ENCODE measurements around the gene DNAJB13. TPM values are rescaled to one million over a fixed set of nuclear protein-coding genes. Genes with fewer than 3 reads are reported as not detected.

DNAJB13 gene, protein sequence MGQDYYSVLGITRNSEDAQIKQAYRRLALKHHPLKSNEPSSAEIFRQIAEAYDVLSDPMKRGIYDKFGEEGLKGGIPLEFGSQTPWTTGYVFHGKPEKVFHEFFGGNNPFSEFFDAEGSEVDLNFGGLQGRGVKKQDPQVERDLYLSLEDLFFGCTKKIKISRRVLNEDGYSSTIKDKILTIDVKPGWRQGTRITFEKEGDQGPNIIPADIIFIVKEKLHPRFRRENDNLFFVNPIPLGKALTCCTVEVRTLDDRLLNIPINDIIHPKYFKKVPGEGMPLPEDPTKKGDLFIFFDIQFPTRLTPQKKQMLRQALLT
- not detected in 2 replicates for total RNA-seq

DNA sequence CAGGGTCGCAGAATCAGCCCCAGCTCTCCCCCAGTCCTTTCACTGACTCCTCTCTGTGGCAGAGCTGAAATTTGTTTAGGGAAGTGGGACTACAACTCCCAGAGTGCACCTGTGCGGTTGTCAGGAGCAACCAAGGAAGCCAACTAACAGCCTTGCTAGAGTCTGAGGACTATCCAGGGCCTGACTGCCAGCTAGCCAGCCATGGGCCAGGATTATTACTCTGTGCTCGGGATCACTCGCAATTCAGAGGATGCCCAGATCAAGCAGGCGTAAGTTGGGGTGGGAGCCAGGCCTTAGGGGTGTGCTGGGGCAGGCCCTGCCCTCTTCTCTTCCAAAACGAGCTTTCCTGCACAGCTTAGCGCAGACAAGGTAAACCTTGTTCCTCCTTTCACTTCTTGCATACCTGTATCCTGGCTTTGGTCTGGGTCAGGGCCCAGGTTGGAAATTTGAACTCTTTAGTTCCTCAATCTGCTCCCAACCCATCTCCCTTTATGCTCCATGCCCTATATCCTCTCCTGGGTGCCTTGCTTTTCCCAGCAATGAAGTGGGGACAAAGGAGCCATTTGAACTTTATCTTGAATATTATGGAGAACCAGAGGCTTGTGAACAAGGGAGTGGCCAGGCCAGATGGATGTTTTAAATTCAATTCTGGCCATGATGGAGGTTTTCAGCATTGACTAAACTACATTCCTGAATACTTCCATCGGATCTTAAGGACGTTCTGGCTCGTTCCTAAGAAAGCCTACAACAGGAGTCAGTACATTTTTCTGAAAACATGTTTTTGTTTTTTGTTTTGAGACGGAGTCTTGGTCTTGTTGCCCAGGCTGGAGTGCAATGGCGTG is at the start of gene DNAJB13:
TSS of gene DNAJB13 (plus strand) at position 158 of the 842 bp plus-strand sequence. CDS start at position 202, 44 bp downstream.

GRCh38 chr11:73982595-73982989 is 31.8 kb downstream of the DNAJB13 start, which contains the start of gene UCP2:
UCP2 (minus strand) TSS chr11:73982843; CDS start chr11:73978378, 4,465 bp downstream.

DNA sequence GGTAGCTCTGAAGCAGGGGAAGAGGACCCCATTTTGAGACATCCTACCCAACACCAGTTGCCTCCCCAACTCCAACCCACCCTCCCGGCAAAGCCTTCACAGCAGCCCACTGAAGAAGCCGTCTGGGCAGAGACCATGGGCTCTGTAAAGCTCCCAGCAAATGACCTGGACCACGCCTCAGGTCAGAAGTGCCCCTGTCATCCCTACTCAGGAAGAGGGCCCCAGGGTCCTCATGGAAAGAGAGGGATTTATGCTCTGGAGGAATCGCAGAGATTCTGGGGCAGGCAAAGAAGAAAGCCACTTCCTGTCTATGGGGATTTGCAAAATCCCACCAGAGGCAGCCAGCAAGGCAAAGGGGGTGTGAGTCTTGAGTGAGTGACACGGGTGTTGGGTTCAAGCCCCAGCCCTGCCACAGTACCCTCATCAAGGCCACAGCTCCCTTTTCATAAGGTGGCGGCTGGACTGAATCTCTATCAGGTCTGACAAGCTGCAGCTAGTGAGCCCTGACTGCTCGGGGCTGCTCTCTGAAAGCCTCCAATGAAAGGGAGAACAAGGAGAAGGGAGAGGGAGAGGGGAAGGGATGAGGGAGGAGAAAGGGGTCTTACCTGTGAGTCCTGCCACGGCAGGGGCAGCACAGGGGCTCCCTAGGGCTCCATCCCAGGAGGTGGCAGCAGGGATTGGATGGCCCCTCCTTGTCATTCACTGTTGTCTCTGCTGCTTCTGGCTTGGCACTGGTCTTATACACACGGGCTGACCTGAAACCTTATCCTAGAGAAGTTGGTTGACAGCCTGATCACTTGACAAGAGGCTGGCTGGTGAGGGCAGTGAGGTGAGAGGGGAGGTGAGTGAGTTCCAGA is 57.8 kb downstream of the DNAJB13 start, which contains the start of gene UCP3:
TSS of gene UCP3 (minus strand) at position 713 of the 857 bp plus-strand sequence. CDS start 2,043 bp downstream, outside the sequence.

Other genes starting within 250 kb of the DNAJB13 start
- 79.5 and 86.5 TPM in 2 replicates for gene RAB6A, start 190.0 kb upstream of the DNAJB13 start, total RNA-seq
- gene MRPL48, start 163.2 kb upstream of the DNAJB13 start, total RNA-seq = 21.9 and 26.7 TPM in 2 replicates
- gene COA4, start 74.2 kb upstream of the DNAJB13 start, total RNA-seq = 76.4 and 88.0 TPM in 2 replicates
- 5.8 and 9.9 TPM in 2 replicates for gene PAAF1, start 74.0 kb upstream of the DNAJB13 start, total RNA-seq
- 0.37 and 0.57 TPM in 2 replicates for gene UCP2, start 31.8 kb downstream of the DNAJB13 start, total RNA-seq
- 0.14 and 0.55 TPM in 2 replicates for gene UCP3, start 58.1 kb downstream of the DNAJB13 start, total RNA-seq
- gene C2CD3, start 220.0 kb downstream of the DNAJB13 start, total RNA-seq = 4.1 and 5.9 TPM in 2 replicates
- 20.6 and 27.5 TPM in 2 replicates for gene PPME1, start 220.3 kb downstream of the DNAJB13 start, total RNA-seq

All from smooth muscle cell of bladder (primary cell).